Measurements from ENCODE around the gene CACNA2D3. TPM values are rescaled to one million over a fixed set of nuclear protein-coding genes. Genes with fewer than 3 reads are reported as not detected.

CACNA2D3 gene
- total RNA-seq, 6 experiments from 2014 or later, result 0.14 to 0.23 (median 0.19) TPM; not detected in 2

GRCh38 chr3:54917862-54918261 lies 795.5 kb downstream of the CACNA2D3 start:
- no peaks in the 10 kb centered on the region; the same call in 1 of the 2 replicates for H3K27me3 Mint-ChIP-seq (ENCODE audit: insufficient read depth)
- peak; percentile 24 for DNase-seq
- peak overlapping the region; percentile 42; the same call in 1 of the 2 replicates for H3K27ac Mint-ChIP-seq
- H3K36me3 Mint-ChIP-seq (ENCODE audit: low read depth), result peaks cover 3% of the 10 kb centered on the region; the same call in 1 of the 2 replicates
- TF ChIP-seq CTCF (IDR thresholded peaks at IDR 0.05), result no peak
- peaks cover 37% of the 10 kb centered on the region for H3K4me1 Mint-ChIP-seq (ENCODE audit: low read depth)
- no peak overlapping the region; the same call in 1 of the 2 replicates for H3K4me3 Mint-ChIP-seq
- H3K9me3 Mint-ChIP-seq, result no peaks in the 10 kb centered on the region

- H3K27ac Mint-ChIP-seq, result no peak overlapping the region; the same call in 1 of the 2 replicates
- H3K4me1 Mint-ChIP-seq (ENCODE audit: low read depth), result peaks cover 40% of the 10 kb centered on the region
- H3K9me3 Mint-ChIP-seq, result no peaks in the 10 kb centered on the region
- TF ChIP-seq CTCF (IDR thresholded peaks at IDR 0.05), result no peak
- no peaks in the 10 kb centered on the region for H3K36me3 Mint-ChIP-seq (ENCODE audit: low read depth)
- no peak overlapping the region for H3K4me3 Mint-ChIP-seq
- H3K27me3 Mint-ChIP-seq (ENCODE audit: insufficient read depth), result no peaks in the 10 kb centered on the region
- no peak for DNase-seq
Observed at GRCh38 chr3:54918516-54918915, 796.2 kb downstream of the CACNA2D3 start.

GRCh38 chr3:54928046-54928770 lies 805.9 kb downstream of the CACNA2D3 start, which contains the start of gene LRTM1:
Gene LRTM1 (minus strand): TSS chr3:54928059. CDS start chr3:54927911, 148 bp downstream.
- Mint-ChIP-seq H3K4me1 (ENCODE audit: low read depth) (peaks cover 7% of the 10 kb centered on the region; the same call in 1 of the 2 replicates), H3K9me3 (no peaks in the 10 kb centered on the region), H3K36me3 (ENCODE audit: low read depth) (no peaks in the 10 kb centered on the region), H3K27ac (no peak within 1 kb of the TSS), H3K27me3 (ENCODE audit: insufficient read depth) (no peaks in the 10 kb centered on the region; the same call in 1 of the 2 replicates), H3K4me3 (no peak within 1 kb of the TSS)
- DNase-seq, result no peak
- TF ChIP-seq CTCF (IDR thresholded peaks at IDR 0.05), result no peak

GRCh38 chr3:54931182-54931581 lies 808.8 kb downstream of the CACNA2D3 start:
- no peak for TF ChIP-seq CTCF (IDR thresholded peaks at IDR 0.05)
- Mint-ChIP-seq H3K4me3 (no peak overlapping the region), H3K4me1 (ENCODE audit: low read depth) (no peaks in the 10 kb centered on the region), H3K9me3 (no peaks in the 10 kb centered on the region), H3K27ac (no peak overlapping the region), H3K36me3 (ENCODE audit: low read depth) (no peaks in the 10 kb centered on the region), H3K27me3 (ENCODE audit: insufficient read depth) (no peaks in the 10 kb centered on the region; the same call in 1 of the 2 replicates)
- no peak for DNase-seq

GRCh38 chr3:54932606-54933005 lies 810.3 kb downstream of the CACNA2D3 start:
- TF ChIP-seq CTCF (IDR thresholded peaks at IDR 0.05), result no peak
- Mint-ChIP-seq H3K27me3 (ENCODE audit: insufficient read depth) (peaks cover 2% of the 10 kb centered on the region; the same call in 1 of the 2 replicates), H3K4me3 (no peak overlapping the region), H3K9me3 (no peaks in the 10 kb centered on the region), H3K27ac (no peak overlapping the region), H3K4me1 (ENCODE audit: low read depth) (no peaks in the 10 kb centered on the region), H3K36me3 (ENCODE audit: low read depth) (no peaks in the 10 kb centered on the region)
- DNase-seq, result no peak
